ENCODE data around the gene FANCF.

FANCF gene

DNA sequence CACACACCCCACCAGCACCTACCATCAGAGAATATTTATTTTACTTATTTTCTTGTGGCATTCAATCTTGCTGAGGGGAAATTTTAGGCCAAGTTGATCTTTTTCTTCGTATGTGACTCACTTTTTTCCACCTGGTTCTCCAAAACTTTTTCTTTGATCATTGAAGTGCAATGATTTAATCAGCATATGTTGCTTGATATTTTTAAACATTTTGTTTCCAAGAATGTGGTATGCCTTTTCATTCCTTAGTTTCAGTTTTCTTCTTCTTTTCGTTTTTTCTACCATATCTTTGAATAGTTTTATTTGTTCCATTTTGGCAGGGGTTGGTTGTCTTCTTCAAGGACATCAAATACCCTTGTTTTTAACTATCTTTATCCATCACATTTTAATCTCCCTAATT is 28.6 kb downstream of the FANCF start:
- no peak for TF ChIP-seq CTCF (IDR thresholded peaks at IDR 0.05; ENCODE audit: low read depth, low read length)
- DNase-seq (ENCODE audit: low read depth in 2 of 2) = no peak
- H3K4me3 ChIP-seq (replicated peaks in 1 of 2; ENCODE audit: low read depth in 2 of 2, low read length in 2 of 2) = no peak overlapping the region

DNA sequence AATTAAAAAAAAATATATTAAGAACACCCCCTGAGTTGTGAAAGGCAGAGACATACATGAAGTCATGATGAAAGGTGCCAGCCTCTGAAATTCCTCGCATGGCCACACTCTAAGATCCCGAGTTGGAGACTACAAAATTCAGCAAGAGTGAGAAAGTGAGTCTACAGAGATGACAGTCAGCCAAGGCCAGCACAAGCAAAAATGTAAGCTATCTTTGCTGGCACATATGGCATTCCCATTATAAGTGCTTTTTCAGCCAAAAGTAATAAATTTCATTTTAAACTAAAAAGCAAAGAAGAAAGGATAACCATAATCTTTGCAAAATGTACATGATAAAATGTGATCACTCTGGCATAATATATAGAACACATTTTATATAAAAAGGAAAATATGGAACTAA is 40.6 kb downstream of the FANCF start:
- TF ChIP-seq CTCF (IDR thresholded peaks at IDR 0.05; ENCODE audit: low read depth, low read length) = no peak

GRCh38 chr11:22583963-22584492 is 41.6 kb downstream of the FANCF start:
- no peak for DNase-seq (ENCODE audit: low read depth in 2 of 2)
- no peak overlapping the region for H3K4me3 ChIP-seq (replicated peaks in 1 of 2; ENCODE audit: low read depth in 2 of 2, low read length in 2 of 2)
- no peak for TF ChIP-seq CTCF (IDR thresholded peaks at IDR 0.05; ENCODE audit: low read depth, low read length)

More for the DNA sequence above, 40.6 kb downstream of the FANCF start:
- H3K4me3 ChIP-seq (replicated peaks in 1 of 2; ENCODE audit: low read depth in 2 of 2, low read length in 2 of 2) = no peak overlapping the region
- DNase-seq (ENCODE audit: low read depth in 2 of 2) = no peak

- no peak for TF ChIP-seq CTCF (IDR thresholded peaks at IDR 0.05; ENCODE audit: low read depth, low read length)
- DNase-seq (ENCODE audit: low read depth in 2 of 2) = no peak
- no peak overlapping the region for H3K4me3 ChIP-seq (replicated peaks in 1 of 2; ENCODE audit: low read depth in 2 of 2, low read length in 2 of 2)
Measured at GRCh38 chr11:22582151-22582410, 43.5 kb downstream of the FANCF start.

DNA sequence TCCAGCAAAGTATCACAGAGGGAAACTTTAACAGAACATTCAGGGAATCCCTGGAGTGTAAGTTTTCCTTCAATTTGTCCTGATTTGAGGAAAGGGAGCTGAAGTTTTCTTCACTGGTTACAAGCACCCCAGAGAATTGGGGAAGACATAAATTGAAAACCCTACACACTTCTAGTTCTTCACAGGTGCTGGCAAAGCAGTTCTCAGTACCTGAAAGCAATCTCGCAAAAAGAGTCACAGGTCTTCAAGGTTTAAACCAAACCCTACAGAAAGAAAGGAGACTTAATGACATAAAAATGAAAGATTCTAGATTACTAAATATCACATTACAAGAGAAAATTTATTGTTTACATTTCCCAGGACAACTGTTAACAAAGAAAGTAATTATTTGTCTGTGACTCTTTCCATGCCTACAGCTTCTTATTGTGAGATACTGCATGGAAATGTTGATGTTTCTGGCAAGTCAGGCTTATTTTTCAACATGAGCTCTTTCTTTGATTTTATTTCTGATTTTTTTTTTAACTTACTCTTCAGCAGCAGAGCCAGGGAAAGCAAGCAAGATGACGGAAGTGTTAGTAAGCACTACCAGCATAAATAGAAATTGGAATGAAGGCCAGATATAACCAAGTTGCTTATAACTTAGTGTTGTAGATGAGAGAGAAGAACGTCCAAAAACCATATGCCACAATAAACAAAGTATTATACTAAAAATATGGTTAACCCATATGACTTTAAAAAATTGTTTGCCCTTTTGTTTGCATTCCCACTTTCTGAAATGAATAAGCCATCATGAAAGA is 44.1 kb downstream of the FANCF start:
- TF ChIP-seq CTCF (IDR thresholded peaks at IDR 0.05; ENCODE audit: low read depth, low read length) = no peak

GRCh38 chr11:22577854-22578253 is 47.8 kb downstream of the FANCF start:
- no peak for TF ChIP-seq CTCF (IDR thresholded peaks at IDR 0.05; ENCODE audit: low read depth, low read length)
- no peak overlapping the region for H3K4me3 ChIP-seq (replicated peaks in 1 of 2; ENCODE audit: low read depth in 2 of 2, low read length in 2 of 2)
- DNase-seq (ENCODE audit: low read depth in 2 of 2) = no peak

More for the DNA sequence above, 44.1 kb downstream of the FANCF start:
- DNase-seq (ENCODE audit: low read depth in 2 of 2) = no peak
- H3K4me3 ChIP-seq (replicated peaks in 1 of 2; ENCODE audit: low read depth in 2 of 2, low read length in 2 of 2) = no peak overlapping the region

All from cardiac fibroblast (primary cell).